ENCODE measurements around the gene KHNYN.

GRCh38 chr14:24435998-24436354, 6.2 kb downstream of the KHNYN start:
- no peak for TF ChIP-seq YY1 (IDR thresholded peaks at IDR 0.05; ENCODE audit: low read depth, low read length)
- no peak for TF ChIP-seq ATF3 (IDR thresholded peaks at IDR 0.05; ENCODE audit: insufficient read depth, low read depth, low read length)
- no peak for TF ChIP-seq SUZ12 (IDR thresholded peaks at IDR 0.05; ENCODE audit: low read length)
- no peak for TF ChIP-seq MAFK (IDR thresholded peaks at IDR 0.05; ENCODE audit: low read depth, low read length)
- TF ChIP-seq CTCF (IDR thresholded peaks at IDR 0.05; ENCODE audit: control extremely low read depth in 1 of 3, insufficient read depth in 1 of 3, low read depth in 1 of 3, low read length in 3 of 3): no peak
- TF ChIP-seq RAD21 (IDR thresholded peaks at IDR 0.05 in 1 of 2, conservative IDR thresholded peaks at IDR 0.05 in 1 of 2; ENCODE audit: low read depth in 2 of 2, low read length in 2 of 2): no peak
- TF ChIP-seq EP300 (IDR thresholded peaks at IDR 0.05; ENCODE audit: borderline replicate concordance in 1 of 2, low read depth in 2 of 2, low read length in 2 of 2): no peak
- TF ChIP-seq SRF (IDR thresholded peaks at IDR 0.05; ENCODE audit: low read depth, low read length): no peak
- TF ChIP-seq POLR2A (IDR thresholded peaks at IDR 0.05; ENCODE audit: control extremely low read depth in 1 of 2, low read depth in 2 of 2, low read length in 2 of 2): no peak
